ENCODE data around the gene IL37. TPM values are rescaled to one million over a fixed set of nuclear protein-coding genes. Genes with fewer than 3 reads are reported as not detected.
A peak's percentile ranks its signal among the peaks of the same experiment; 100 is the strongest.
"Not testable (repeated sequence)": the region's sequence is repeated elsewhere in the genome, so short reads cannot be mapped to it uniquely, and the experiment has no call there.

Gene IL37
- total RNA-seq, 1 donor from 2014 or later: not detected

- Mint-ChIP-seq H3K9me3 (ENCODE audit: low read depth) (no peaks in the 10 kb centered on the region), H3K4me1 (ENCODE audit: low read depth) (peaks cover 12% of the 10 kb centered on the region), H3K27ac (no peak overlapping the region), H3K4me3 (ENCODE audit: low read depth) (no peak overlapping the region), H3K36me3 (ENCODE audit: insufficient read depth) (no peaks in the 10 kb centered on the region), H3K27me3 (no peaks in the 10 kb centered on the region)
- TF ChIP-seq, protein P1, sequence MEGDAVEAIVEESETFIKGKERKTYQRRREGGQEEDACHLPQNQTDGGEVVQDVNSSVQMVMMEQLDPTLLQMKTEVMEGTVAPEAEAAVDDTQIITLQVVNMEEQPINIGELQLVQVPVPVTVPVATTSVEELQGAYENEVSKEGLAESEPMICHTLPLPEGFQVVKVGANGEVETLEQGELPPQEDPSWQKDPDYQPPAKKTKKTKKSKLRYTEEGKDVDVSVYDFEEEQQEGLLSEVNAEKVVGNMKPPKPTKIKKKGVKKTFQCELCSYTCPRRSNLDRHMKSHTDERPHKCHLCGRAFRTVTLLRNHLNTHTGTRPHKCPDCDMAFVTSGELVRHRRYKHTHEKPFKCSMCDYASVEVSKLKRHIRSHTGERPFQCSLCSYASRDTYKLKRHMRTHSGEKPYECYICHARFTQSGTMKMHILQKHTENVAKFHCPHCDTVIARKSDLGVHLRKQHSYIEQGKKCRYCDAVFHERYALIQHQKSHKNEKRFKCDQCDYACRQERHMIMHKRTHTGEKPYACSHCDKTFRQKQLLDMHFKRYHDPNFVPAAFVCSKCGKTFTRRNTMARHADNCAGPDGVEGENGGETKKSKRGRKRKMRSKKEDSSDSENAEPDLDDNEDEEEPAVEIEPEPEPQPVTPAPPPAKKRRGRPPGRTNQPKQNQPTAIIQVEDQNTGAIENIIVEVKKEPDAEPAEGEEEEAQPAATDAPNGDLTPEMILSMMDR (IDR thresholded peaks at IDR 0.05; ENCODE audit: unreplicated experiment): no peak
- no peak for DNase-seq (ENCODE audit: low spot score, unreplicated experiment)
Measured at GRCh38 chr2:112924360-112924759, 13.4 kb downstream of the IL37 start.

- H3K4me1 Mint-ChIP-seq (ENCODE audit: low read depth): peaks cover 12% of the 10 kb centered on the region
- no peaks in the 10 kb centered on the region for H3K9me3 Mint-ChIP-seq (ENCODE audit: low read depth)
- no peak overlapping the region for H3K4me3 Mint-ChIP-seq (ENCODE audit: low read depth)
- TF ChIP-seq, protein P1 (IDR thresholded peaks at IDR 0.05; ENCODE audit: unreplicated experiment): no peak
- no peak for DNase-seq (ENCODE audit: low spot score, unreplicated experiment)
- no peaks in the 10 kb centered on the region for H3K36me3 Mint-ChIP-seq (ENCODE audit: insufficient read depth)
- peak overlapping the region; percentile 56 for H3K27ac Mint-ChIP-seq
- no peaks in the 10 kb centered on the region for H3K27me3 Mint-ChIP-seq
Measured at GRCh38 chr2:112924821-112925220, 13.9 kb downstream of the IL37 start.

DNA sequence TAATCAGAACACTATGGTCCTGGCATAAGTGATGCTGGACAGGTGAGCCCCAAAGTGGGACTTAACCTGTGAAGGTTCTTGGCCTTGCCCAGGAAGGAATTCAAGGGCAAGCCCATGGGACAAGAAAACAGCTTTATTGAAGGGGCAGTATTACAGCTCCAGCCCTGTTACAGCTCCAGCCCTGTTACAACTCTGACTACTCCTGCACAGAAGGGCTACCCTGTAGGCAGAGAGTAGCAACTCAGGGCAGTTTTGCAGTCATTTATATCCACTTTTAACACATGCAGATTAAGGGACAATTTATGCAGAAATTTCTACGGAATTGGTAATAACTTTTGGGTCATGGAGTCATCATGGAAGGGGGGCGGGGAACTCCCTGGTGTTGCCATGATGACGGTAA is 15.7 kb downstream of the IL37 start:
- DNase-seq (ENCODE audit: low spot score, unreplicated experiment): no peak
- H3K27me3 Mint-ChIP-seq: no peaks in the 10 kb centered on the region
- H3K27ac Mint-ChIP-seq: no peak overlapping the region
- H3K36me3 Mint-ChIP-seq (ENCODE audit: insufficient read depth): no peaks in the 10 kb centered on the region
- TF ChIP-seq, protein P1 (IDR thresholded peaks at IDR 0.05; ENCODE audit: unreplicated experiment): no peak
- H3K4me3 Mint-ChIP-seq (ENCODE audit: low read depth): no peak overlapping the region
- peaks cover 12% of the 10 kb centered on the region for H3K4me1 Mint-ChIP-seq (ENCODE audit: low read depth)
- H3K9me3 Mint-ChIP-seq (ENCODE audit: low read depth): no peaks in the 10 kb centered on the region

DNA sequence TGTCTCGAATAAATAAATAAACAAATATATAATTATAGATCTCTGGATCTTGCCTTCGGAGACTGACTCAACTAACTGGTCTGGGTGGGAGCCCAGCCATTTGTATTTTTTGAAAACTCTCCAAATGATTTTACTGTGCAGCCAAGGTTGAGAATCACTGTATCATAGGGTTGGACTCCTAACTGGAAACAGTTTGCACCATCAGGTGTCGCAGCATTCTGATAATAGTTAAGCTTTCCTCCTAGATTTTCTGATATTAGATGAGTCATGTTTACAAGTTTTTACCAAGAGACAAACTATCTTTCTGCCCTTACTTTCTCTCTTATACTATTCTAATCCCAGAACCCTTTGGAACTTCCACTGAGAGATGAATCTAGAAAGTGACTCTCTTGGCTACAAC is 16.8 kb downstream of the IL37 start:
- H3K9me3 Mint-ChIP-seq (ENCODE audit: low read depth): no peaks in the 10 kb centered on the region
- no peaks in the 10 kb centered on the region for H3K36me3 Mint-ChIP-seq (ENCODE audit: insufficient read depth)
- H3K4me1 Mint-ChIP-seq (ENCODE audit: low read depth): peaks cover 12% of the 10 kb centered on the region
- H3K4me3 Mint-ChIP-seq (ENCODE audit: low read depth): no peak overlapping the region
- TF ChIP-seq, protein P1 (IDR thresholded peaks at IDR 0.05; ENCODE audit: unreplicated experiment): no peak
- no peak overlapping the region for H3K27ac Mint-ChIP-seq
- H3K27me3 Mint-ChIP-seq: no peaks in the 10 kb centered on the region
- DNase-seq (ENCODE audit: low spot score, unreplicated experiment): no peak

- Mint-ChIP-seq H3K4me1 (ENCODE audit: low read depth) (peaks cover 4% of the 10 kb centered on the region), H3K27ac (peak overlapping the region; percentile 9), H3K4me3 (ENCODE audit: low read depth) (no peak overlapping the region), H3K9me3 (ENCODE audit: low read depth) (no peaks in the 10 kb centered on the region), H3K36me3 (ENCODE audit: insufficient read depth) (no peaks in the 10 kb centered on the region), H3K27me3 (no peaks in the 10 kb centered on the region)
- TF ChIP-seq, protein P1 (IDR thresholded peaks at IDR 0.05; ENCODE audit: unreplicated experiment): no peak
- DNase-seq (ENCODE audit: low spot score, unreplicated experiment): no peak
Measured at GRCh38 chr2:112933261-112933660, 22.3 kb downstream of the IL37 start.

- not testable (repeated sequence) for H3K9me3 Mint-ChIP-seq (ENCODE audit: low read depth); H3K27ac Mint-ChIP-seq; H3K4me3 Mint-ChIP-seq (ENCODE audit: low read depth); DNase-seq (ENCODE audit: low spot score, unreplicated experiment); H3K36me3 Mint-ChIP-seq (ENCODE audit: insufficient read depth); H3K4me1 Mint-ChIP-seq (ENCODE audit: low read depth); H3K27me3 Mint-ChIP-seq
Measured at GRCh38 chr2:112934117-112934516, 23.2 kb downstream of the IL37 start.

All from progenitor cell of endocrine pancreas (in vitro differentiated cells).